GM18867 (cell line): ENCODE data around the gene G3BP2.
"Not testable (repeated sequence)": the region's sequence is repeated elsewhere in the genome, so short reads cannot be mapped to it uniquely, and the experiment has no call there.

Experiments used
- ATAC-seq: cut with Tn5 transposase; IDR thresholded peaks from one replicate; pipeline ENCODE4 v1.9.1; 2021; ENCODE audit warnings: mild to moderate bottlenecking, moderate library complexity; ENCODE audit not compliant: unreplicated experiment

G3BP2 gene

GRCh38 chr4:75685546-75686189 is 12.5 kb upstream of the G3BP2 start:
- ATAC-seq, result no peak

GRCh38 chr4:75683482-75684155 is 10.4 kb upstream of the G3BP2 start:
- no peak for ATAC-seq

- ATAC-seq, result no peak
Measured at GRCh38 chr4:75679876-75680575, 6.8 kb upstream of the G3BP2 start.

GRCh38 chr4:75678965-75679364 is 5.8 kb upstream of the G3BP2 start:
- ATAC-seq, result no peak

- no peak for ATAC-seq
Measured at GRCh38 chr4:75678473-75678872, 5.3 kb upstream of the G3BP2 start.

GRCh38 chr4:75675004-75675531 is 1.9 kb upstream of the G3BP2 start:
- no peak for ATAC-seq

GRCh38 chr4:75673959-75674328 is 733 bp upstream of the G3BP2 start:
- ATAC-seq, result no peak

- peak; percentile 31 for ATAC-seq
Measured at GRCh38 chr4:75672461-75673026, 667 bp downstream of the G3BP2 start.

- ATAC-seq, result no peak
Measured at GRCh38 chr4:75671802-75672421, 1.3 kb downstream of the G3BP2 start.

- no peak for ATAC-seq
Measured at GRCh38 chr4:75668596-75668995, 4.6 kb downstream of the G3BP2 start.

- not testable (repeated sequence) for ATAC-seq
Measured at GRCh38 chr4:75667636-75668035, 5.6 kb downstream of the G3BP2 start.

- no peak for ATAC-seq
Measured at GRCh38 chr4:75666299-75666698, 6.9 kb downstream of the G3BP2 start.

GRCh38 chr4:75664604-75665003 is 8.6 kb downstream of the G3BP2 start:
- not testable (repeated sequence) for ATAC-seq

- no peak for ATAC-seq
Measured at GRCh38 chr4:75662626-75663025, 10.6 kb downstream of the G3BP2 start.

GRCh38 chr4:75660491-75660890 is 12.7 kb downstream of the G3BP2 start:
- no peak for ATAC-seq

- ATAC-seq, result no peak
Measured at GRCh38 chr4:75659512-75660031, 13.6 kb downstream of the G3BP2 start.

GRCh38 chr4:75658876-75659275 is 14.3 kb downstream of the G3BP2 start:
- ATAC-seq, result no peak

- no peak for ATAC-seq
Measured at GRCh38 chr4:75655562-75655961, 17.6 kb downstream of the G3BP2 start.

GRCh38 chr4:75654905-75655304 is 18.3 kb downstream of the G3BP2 start:
- ATAC-seq, result no peak

GRCh38 chr4:75653845-75654503 is 19.2 kb downstream of the G3BP2 start:
- ATAC-seq, result no peak
